GM21717 (cell line): Measurements from ENCODE around the gene ANKRD6.

Experiments used
- ATAC-seq: cut with Tn5 transposase; IDR thresholded peaks from one replicate; pipeline ENCODE4 v1.9.1; 2021; ENCODE audit warnings: mild to moderate bottlenecking, moderate library complexity; ENCODE audit not compliant: unreplicated experiment

ANKRD6 gene

DNA sequence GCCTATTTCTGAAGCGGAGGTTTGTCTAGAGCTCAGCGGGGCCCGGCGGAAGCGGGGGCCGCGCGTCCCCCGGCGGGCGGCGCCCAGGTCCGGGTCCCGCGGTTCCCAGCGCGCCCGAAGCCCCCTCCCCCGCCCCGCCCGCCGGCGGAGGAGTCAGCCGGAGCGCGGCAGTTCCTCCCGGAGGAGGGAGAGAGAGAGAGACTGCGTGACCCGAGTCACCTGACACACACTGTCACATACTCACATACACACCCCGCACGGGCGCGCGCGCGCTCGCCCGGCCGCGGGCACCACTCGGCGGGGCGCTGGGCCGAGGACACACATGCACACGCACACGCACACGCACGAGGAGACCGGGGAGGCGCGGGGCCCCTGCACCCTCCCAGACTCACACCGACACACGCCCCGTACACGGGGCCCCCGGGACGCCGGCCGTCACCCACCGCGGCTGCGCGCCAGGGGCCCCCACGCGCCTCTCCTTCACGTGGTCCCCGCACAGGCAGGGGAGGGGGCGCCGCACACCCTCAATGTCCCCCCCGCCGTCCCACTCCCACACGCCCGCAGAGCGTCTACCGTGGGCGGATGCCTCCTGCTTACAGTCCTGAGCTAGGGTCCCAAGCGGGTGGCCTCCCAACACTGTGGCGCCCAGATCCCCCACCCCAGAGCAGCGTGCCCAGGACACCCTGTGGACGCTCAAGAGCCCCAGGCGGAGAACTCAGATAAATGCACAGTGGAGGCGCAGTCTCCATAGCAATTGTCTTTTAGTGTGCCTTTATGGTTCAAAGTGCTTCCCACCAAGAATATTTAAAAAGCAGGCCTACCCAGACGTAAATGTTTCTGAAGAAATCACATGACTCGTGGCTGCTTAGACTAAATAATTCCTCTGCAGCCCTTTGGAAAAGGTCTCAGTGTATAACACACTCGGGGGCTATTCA lies 20.6 kb upstream of the ANKRD6 start, which contains the start of gene RRAGD:
Gene RRAGD, minus strand, starts transcription at position 203 of the 935 bp plus-strand sequence. CDS start 280 bp downstream, outside the sequence.
- peak; percentile 77 for ATAC-seq

GRCh38 chr6:89413006-89413400 lies 19.9 kb upstream of the ANKRD6 start:
- no peak for ATAC-seq

DNA sequence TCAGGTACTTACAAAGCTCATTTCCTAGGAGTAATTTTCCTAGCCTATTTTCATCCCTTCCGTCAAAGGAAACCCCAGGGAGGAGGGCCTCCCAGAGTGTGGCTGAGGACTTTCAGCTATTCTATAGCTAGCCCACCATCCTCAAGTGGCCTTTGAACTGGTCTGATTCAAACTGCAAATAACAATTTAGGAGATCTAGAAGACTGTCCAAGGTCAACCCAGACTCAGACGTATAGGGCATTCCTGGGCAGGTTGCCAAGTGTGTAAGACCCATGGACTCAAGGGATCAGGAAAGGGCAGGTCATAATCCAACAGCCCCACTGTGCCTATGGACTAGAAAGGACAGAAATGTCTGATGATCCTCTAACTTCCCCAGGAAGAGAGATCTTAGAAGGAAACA lies 18.7 kb upstream of the ANKRD6 start:
- ATAC-seq: no peak

GRCh38 chr6:89415185-89415584 lies 17.8 kb upstream of the ANKRD6 start:
- ATAC-seq: no peak

GRCh38 chr6:89416796-89417195 lies 16.2 kb upstream of the ANKRD6 start:
- ATAC-seq: no peak

GRCh38 chr6:89430201-89430962 lies 2.6 kb upstream of the ANKRD6 start:
- ATAC-seq: no peak

DNA sequence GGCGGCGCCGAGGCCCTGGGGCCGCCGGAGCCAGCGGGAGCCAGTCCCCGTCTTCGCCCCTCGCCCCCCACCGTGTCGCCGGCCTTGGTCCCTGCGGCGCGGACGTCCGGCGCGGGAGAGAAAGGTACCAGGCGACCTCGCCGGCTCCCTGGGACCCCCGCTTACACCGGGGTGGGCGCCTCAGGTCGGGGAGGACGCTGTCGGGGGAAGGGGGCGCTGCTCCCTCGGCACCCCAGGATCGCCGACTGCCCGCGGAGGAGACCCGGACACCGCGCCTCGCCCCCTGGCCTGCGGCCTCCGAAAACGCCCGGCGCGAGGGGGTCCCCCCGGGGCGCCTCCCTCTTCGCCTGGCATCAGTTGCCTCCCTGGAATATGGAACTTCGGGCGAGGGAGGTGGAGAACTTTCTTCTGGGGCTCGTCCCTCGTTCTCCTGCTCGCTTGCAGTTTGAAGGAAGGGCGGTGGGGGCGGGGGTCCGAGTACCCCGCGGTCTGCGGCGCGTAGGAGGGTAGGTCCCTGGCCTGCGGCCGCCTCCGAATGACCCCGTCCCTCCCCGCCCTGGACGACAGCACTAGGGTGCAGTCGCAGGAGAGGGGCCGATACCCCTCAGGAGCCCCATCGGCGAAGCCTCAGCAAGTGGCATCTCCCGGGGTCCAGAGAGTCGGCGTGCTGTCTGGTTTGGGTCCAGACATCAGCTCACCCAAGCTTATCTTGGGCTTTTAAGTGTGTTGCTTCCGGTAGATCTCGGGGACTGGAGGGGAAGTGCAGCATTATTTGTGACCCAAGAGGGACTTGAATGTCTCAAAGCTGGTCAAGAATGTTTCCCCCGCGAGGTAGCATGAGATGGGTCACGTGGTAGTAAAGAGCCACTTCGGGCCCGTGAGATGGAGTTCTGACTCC lies 549 bp downstream of the ANKRD6 start:
- ATAC-seq: peak; percentile 31

- ATAC-seq: no peak
Observed at GRCh38 chr6:89434150-89434499, 1.2 kb downstream of the ANKRD6 start.

DNA sequence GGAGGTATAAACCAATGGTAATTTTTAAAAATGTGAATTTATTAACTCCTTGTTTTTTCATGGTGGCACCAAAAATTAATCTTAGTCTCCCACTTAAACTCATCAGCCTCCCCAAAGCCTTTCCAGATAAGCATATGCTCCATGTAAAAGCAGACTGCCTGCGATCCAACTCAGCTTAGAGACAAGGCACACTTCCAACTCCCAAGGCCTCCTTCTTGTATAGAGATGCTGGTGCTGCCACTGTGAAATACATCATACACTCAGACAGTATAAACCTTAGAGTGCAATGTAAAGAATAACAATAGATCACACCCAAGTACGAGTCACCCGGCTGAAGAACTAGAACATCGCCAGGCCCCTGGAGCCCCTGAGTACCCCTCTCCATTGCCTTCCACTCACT lies 2.0 kb downstream of the ANKRD6 start:
- no peak for ATAC-seq

DNA sequence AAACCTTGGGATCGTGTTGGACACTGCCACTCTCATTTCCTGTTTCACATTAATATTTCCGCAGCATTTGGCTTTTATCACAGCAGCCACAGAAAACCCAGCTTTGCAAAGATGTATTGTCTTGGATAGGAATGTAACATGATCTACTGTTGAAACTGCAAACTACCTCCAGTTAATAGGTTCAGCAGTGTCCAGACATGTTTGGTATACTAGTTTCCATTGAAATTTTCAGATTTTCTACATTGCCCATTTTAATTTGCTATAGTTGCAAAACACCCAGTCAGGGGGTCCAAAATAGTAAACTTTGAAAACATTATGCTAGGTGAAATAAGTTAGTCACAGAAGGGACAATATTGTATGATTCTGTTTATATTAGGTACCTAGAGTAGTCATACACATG lies 3.3 kb downstream of the ANKRD6 start:
- ATAC-seq: no peak

DNA sequence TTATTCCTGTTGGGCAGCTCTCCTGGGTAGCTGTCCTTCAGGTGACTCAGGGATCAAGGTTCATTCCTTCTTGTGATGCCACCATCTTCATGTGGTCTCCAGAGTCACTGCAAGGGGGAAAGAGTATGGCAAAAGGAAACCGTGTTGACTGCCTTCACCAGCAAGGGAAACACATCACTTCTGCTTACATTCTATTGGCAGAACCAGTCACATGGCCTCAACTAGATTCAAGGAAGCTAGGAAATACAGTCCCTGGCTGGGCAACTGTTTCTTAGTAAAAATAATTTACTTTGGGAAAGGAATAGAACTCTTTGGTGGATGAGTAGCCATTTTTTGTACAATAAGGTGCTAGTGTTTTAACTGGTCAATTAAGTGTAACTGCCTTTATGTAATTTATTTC lies 5.3 kb downstream of the ANKRD6 start:
- ATAC-seq: no peak

GRCh38 chr6:89439014-89439413 lies 6.1 kb downstream of the ANKRD6 start:
- ATAC-seq: no peak

DNA sequence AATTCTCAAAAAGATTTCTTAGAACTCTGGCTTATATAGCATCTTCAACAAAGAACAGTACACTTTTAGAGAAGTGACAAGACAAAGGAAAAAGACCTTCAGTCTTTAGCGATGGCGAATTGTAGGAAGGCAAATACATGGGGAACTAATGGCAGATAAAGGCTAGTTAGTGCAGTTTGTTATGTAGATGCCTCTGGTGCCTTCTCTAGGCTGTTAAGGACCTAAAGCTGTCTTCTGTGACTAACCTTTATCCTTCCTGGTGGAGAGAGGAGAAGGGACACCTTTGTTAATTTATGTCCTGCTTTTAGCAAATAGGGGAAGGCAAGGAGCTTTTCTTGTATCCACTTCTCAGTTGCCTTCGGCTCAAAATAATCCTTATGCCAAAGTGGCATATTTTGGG lies 7.2 kb downstream of the ANKRD6 start:
- ATAC-seq: no peak

GRCh38 chr6:89443658-89444057 lies 10.7 kb downstream of the ANKRD6 start:
- ATAC-seq: no peak

- no peak for ATAC-seq
Observed at GRCh38 chr6:89449193-89449592, 16.2 kb downstream of the ANKRD6 start.

- no peak for ATAC-seq
Observed at GRCh38 chr6:89452281-89452680, 19.3 kb downstream of the ANKRD6 start.

DNA sequence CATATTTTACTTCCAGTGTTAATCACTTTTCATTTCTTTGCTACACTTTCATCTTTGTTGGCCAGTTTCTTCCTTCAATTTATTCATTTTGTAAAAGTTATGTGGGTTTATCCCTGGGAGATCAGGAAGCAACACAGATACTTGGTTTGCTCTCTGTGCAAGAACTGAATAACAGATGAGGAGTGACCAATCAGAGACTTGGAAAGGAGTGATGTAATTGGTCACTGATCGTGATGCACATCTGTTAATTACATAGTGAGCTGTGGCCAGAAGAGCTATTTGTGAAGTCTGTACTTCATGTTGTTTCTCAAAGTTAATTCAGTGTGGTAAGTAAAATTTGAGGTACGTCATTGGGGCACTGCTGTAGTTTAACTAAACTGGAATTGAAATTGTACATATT lies 21.3 kb downstream of the ANKRD6 start:
- no peak for ATAC-seq

DNA sequence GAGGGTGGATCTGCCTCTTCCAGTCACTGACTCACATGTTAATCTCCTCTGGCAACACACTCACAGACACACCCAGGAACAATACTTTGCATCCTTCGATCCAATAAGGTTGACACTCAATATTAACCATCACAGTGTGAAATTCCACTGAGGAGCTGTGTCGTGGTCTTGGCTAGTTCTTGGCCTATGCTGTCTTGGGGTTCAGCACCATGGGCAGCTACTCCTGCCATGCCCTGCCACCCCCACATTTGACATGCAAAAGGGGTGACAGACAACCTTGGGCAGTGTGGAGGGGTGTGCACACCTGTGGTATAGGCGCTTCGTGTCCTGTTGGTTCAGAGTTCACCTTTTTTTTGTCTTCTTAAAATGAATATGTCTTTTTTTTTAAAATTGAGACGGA lies 25.8 kb downstream of the ANKRD6 start:
- ATAC-seq: no peak

- no peak for ATAC-seq
Observed at GRCh38 chr6:89459501-89459900, 26.5 kb downstream of the ANKRD6 start.

GRCh38 chr6:89460713-89461112 lies 27.8 kb downstream of the ANKRD6 start:
- no peak for ATAC-seq

DNA sequence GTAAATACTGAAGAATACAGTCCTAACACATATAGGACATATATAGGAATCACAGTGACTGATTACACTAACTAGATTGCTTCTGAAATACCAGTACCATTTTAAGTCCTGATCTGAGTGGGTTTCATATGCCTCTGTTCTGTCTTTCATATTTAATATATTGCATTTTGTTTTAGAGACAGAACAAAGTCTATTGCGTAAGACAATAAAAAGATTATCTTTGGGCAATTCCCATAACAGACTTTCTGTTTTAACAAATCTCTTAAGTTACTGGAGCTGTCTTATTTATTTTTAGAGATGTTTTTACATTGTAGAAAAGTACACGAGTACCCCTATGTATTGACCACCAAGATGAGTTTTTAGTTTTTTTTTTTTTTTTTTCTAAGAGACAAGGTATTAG lies 29.6 kb downstream of the ANKRD6 start:
- no peak for ATAC-seq
